DMS114 treated with DMSO at 0.1 percent for 48 hours (cell line): ENCODE results near the gene CDK14.
"Not testable (repeated sequence)": the region's sequence is repeated elsewhere in the genome, so short reads cannot be mapped to it uniquely, and the experiment has no call there.

ENCODE experiments used
- DNase-seq: peaks from one replicate; lab custom pipeline; 2025; ENCODE audit not compliant: unreplicated experiment; lab: John Stamatoyannopoulos, UW

CDK14 gene

DNA sequence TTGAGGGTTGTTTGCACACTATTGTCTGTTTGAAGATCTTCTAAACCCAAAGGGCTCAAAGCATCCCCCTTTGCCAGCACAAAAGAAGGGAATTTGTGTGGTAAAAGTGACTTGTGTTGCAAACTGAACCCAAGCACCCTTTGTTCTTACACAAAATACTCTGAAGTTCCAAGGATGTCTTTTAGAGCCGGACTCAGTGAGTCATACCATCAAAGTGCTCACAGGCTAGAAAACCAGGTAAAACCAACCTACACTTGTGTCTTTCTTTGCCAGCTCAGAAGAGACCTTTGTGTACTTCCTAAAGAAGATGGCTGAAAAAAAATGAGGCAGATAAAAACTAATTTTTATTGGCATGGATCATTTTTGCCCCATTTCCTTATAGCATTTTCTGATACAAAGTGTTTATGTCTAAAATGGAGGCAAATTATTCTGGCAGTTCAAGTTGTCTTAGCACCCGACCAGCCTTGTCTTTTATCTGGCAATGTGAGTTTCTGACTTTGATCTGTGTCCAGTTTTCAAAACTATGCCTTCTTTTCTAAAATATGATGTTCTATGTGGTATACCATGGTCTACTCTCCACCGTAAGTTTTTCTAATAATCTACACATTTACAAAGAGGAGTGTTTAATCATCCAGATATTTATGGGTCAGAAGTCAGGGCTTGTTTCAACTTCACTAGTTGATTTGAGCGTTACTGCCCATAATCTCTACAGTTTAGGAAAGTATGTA lies 539.7 kb downstream of the CDK14 start:
- DNase-seq: no peak

DNA sequence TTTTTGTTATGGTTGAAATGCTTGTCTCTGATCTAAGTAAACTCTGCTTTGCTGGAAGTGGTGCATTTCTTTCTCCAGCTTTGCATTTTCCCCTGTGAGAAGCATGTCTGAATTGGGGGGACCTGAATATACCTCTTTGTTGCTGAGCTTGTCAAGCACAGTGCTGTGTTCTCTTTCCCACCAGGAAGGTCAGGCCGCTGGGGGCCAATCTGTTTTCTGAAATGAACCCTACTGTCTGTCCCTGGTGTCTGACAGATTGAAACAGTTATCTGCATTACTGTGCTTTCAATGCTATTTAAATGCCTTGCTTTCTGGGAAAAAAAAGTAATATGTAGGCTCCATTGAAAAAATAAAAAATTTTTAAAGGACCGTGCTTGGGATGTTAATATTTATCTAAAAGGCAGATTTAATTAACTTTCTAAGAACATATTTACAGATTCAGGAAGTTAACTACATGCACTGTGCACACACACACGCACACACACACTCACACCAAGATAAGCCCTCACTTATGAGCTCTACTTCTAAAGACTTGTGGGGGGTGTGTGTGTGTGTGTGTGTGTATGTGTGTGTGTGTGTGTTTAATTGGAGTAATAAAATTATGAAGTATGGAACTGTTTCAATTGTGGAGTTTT lies 541.1 kb downstream of the CDK14 start:
- DNase-seq: no peak

DNA sequence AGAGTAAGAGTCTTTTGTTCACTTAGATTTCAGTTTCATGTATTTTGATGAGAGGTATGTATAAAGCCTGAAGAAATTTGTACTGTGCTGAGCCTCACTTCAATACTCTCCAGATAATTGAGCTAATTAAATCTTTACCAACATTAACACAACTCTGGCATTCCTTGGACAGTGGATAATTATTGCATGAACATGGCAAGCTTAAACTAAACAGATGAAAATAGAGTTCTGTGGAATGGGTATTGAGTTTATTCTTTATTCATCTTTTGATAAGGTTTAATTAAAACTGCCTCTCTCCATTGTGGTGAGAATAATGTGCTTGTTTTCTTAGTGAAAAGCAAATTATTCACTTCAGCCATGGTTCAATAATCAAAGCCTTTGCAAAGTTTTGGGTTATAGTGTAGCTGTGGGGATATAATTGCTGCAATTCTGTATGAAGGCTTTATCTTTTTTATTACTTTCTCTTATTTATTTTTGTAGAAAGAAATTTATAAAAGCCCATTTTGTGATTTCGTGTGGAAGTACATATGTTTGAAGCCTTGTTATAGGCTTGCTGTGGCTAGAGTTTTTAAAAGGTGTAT lies 541.8 kb downstream of the CDK14 start:
- no peak for DNase-seq

DNA sequence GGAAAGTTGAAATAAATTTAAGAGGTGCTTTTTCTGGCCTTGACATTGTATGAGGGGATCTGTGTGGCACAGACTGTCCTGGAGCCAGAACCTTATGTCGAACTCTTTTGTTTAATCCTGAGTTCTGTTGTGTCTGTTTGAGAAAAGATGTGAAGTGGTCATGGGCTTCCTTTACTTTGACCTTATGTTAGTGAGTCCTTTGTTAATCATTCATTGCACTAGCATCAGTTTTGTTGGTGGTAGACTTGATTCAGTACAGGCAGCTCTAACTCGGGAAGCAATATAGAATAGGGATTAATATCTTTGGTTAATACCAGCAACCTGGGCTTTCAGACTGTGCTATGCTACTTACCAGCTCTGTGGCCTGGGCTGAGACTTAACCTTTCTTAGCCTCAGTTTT lies 544.2 kb downstream of the CDK14 start:
- no peak for DNase-seq

DNA sequence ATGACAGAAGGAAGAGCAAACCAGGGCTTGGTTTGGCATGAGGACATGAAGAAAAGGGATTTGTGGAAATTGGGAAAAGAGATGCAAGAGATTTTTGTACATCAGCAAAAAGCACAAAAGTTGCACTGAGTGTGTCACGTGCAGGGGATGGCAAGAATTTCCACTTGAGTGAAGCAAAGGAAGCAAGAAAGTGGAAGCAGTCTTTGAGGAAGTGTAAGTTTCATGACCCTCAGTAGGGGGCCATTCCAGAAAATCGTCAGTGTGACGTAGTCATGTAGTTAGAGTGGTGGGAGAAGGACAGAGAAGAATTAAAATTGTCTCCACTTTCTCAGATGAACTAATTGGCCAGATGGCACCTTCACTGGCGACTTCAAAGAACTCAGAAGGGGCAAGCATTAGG lies 544.9 kb downstream of the CDK14 start:
- no peak for DNase-seq

DNA sequence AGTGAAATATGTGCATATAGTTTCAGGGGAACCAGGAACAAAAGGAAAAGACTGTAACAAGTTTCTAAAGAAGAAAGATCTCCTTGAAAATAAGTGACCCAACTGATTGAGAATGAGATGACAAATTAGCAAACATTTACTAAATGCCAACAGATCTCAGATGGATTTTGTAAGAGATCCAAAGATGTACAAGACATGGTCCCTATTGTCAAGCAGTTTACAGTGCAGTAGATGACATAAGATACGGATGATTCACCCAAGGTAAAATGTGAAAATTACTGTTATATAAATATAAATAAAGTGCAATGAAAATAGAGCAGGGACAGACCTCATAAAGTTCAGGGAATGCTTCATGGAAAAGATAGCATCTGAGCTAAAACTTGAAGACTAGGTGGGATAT lies 546.6 kb downstream of the CDK14 start:
- DNase-seq: no peak

DNA sequence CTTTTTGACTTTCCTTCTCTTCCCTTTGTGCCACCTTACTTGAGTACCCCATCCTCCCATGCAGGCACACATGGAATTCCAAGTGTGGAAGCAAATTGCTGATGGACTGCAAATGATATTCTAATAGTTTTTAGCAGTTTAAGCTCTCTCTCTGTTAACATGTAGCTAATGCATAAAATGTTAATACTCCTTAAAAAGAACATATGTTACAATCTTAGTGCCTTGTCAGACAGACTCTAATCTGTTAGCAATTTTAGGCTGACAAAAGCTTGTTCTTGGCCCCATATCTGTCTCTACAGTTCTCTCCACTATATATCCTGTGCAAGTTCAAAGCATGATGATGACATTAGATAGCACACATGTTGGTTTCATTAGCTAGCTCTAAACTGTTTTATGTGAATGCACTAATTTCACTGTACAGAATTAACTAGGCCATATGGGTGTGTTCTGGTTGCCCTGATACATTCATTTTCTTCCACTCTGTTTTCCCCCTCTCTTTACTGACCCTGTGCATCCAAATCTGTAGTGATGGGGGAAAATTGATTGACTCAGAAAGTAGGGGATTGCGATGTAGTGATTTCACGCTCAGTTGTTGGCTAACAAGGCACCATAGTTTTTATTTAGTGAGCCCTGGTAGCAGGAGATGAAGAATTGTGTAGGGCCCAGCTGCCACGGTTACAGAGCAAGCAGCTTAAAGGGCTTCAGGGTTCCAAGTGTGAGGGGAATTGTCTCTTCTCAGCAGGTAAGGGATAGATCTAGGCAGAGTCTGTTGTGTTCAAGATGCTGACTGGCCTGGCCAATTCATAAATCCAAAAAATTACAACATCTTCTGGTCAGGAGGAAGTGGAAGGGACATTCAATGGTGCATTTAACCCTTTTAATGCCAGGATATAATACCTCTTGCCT lies 553.5 kb downstream of the CDK14 start:
- DNase-seq: no peak

DNA sequence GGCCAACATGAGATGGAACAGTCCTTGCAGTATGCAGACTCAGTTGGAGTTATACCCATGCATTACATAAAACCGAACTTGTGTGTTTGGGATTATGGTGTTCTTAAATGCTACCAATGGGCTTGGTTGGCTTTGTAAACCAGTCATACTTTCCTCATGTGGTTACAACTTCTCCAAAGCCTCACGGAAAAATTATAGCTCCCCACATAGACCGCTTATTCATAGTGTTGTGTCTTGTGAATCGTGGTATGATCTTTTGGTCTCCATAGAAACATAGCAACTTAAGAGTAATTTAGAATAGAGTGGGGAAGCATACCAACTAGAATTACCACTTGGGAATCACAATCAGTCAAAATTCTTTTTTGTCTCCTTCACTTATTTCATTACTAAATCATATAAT lies 555.8 kb downstream of the CDK14 start:
- no peak for DNase-seq

DNA sequence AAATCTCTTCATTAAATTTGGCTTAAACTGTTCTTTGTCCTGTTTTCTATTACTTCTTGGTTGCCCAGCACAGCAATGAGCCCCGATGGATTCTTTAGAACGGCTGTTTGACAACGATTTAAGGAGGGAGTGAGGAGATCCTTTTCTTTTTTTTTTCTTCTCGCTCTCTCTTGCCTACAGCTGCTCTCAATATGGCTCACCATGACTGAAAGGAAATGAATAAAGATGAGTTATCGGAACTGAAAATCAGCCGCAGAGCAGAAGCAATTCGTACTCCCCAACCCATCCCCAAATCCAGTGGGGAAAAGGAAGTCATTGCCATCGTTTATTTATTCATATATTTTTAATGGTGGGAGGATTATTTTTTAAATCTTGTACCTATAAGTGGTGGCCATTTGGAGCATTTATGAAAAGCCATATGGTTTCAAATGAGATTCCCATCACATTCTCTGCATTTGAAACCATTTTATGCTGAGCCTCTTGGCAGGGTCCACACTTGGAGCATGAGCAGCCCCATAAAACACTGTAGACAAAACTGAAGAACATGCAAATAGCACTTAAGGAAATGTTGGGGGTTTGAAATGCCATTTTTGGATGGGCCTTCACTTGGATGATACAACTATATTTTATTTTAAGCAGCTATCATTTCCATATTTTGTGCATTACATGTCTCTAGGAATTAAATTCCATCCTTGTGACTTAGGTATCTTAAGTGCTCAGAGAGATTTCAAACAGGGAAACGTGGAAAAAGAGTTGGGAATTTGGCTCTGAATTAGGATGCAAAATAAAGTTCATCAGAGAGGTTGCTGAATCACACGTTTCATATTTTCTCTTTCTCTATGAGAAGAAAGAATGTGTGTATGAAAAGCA lies 560.4 kb downstream of the CDK14 start:
- DNase-seq: no peak

DNA sequence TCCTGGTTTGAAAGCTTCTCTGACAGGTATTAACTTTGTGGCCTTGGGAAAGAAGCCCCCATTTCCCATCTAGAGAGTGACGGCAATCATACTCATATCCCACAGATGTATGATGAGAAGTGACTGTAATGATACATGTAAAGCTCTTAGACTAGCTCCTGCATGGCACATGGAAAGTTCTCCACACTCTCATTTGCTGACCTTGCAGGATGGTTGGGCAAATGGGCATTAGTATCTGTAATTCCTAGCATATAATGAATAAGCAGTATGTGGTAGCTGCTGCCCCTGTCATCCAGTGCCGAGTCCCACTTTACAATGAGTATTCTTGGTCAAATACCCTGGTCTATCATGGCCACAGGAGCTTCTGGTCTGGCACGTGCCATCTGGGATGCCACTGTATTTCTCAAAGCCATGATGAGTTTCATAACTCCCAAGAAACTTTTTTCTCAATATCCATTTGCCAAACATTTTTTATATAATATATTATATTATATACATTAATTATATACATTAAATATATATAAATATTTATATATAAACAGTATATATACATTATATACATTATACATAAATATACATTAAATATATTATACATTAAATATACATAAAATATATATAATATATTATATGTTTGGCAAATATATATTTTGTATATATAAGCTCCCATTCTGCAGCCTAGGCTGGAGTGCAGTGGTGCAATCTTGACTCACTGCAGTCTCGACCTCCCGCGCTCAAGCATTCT lies 561.6 kb downstream of the CDK14 start:
- no peak for DNase-seq

DNA sequence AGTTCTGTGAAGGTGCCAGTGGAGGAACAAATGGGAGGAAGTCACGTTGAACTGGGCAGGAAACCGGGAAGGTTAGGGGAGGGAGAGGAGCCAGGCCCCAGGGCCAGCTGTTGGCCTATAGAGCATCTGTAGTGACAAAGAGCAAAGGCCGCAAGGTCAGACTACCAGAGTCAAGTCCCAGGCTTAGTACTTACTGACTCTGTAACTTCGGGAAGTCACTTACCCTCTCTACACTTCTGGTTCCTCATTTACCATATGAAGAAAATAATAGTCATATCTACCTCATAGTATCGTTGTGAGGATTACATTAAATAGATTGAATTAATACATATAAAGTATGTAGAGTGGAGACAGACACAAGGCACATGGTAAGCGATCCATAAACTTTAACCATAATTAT lies 566.3 kb downstream of the CDK14 start:
- no peak for DNase-seq

DNA sequence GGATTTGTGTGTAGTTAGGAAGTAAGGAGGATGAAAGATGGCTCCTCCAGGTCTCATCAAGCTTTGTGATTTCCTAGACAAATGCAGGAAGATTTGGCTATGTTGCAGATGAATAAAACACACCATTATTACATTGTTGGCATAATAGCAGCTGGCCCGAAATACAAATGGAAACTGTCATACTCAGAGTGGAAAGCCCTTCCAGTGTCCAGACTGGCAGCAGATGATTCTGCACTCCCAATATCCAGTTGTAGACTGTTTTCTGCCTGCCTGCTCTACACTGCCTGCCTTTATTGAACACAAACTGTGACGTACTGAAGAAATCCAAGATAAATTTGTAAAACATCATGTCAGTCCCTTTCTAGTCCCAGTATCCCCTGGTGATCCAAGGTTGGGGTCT lies 568.4 kb downstream of the CDK14 start:
- DNase-seq: no peak

DNA sequence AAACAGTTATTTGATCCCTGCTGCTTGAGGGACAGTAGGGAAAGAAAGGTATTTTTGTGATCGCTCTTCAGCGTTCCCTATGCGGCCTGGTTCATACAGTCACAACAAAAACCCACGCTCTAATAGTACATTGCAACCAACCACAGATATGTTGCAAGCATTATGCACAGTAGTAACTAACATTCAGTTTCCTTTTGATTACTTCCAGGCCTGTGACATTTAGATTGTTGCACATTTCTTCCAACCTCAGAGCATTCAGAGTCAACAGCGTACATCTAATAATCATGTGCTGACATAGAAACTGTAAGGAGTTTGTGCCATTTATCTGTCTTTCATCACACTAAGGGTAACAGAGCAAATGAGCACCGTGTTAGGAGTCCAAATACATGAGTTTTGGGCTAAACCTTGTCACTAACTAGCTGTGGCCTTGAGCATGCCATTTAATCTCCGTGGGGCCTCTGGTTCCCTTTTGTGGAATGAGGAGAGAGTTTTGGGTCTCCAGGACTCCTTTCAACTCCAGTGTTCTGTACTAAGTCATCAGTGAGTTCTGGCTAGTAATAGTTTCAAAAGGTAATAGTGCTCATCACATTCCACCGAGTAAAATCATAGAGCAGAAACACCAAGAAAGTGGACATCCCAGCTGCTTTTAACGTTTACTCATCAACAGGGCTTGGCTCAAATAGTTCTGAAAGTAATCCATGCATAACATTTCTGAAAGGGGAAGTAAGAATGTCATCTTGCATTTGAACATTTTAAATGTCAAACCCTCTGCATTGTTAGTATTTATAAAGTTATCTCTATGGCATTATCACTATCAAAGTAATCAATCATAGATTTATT lies 569.1 kb downstream of the CDK14 start:
- DNase-seq: no peak

DNA sequence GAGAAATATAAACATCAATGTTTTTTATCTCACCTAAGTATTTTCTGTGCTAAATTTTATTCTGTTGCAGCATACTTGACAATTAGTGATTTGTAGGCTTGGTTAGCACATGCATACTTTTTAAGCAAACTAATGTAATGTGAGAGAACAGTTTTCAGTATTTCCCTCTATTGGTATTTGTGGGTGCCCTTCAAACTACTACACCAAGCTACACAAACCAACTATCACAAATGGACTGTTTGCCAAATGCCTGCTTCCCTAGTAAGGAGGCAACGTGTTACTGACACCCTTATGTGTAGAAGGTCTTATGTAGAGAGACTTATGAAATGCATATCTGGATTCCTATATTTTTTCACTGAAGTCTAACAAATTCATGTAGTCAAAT lies 569.7 kb downstream of the CDK14 start:
- no peak for DNase-seq

DNA sequence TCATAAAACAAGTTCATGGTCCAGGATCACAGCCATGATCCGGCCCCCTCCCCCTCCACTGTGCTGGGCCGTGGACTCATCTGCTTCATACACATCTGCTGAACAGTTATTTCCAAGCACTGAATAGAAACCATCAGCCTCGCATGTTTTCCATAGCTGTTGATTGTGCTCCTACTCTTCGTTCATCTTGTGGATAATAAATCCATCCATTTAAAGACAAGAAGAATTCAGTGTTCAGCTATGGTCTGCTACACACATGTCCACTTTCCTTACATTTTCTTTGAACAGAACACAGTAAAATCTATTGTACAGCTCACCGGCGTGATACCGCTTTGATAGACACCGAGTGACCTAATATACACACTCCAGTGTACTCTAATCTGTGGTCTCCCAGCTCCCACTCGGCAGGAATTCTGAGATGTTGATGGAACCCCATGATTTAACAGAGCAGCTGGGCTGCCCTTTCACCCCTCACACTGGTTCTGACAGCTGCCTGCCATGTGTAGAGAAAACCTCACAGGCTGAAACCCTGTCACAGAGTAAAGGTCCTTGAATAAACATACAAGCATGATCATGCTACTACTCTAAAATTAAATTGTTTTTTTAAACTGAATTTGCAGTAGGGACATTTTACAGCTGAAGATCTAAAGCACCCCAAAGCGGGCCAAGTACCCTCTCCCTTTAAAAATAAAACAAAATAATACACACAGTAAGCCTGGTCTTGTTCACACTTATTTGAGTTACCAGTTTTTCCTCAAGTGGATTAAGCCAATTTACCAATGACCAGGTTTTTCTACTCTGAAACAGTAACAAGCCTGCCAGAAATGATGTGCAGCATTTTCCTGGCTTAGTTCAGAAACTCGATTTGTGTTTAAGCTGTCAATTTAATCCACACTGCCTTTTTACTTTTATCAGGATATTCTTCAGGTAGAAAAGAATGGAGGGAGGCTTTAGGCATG lies 573.0 kb downstream of the CDK14 start:
- DNase-seq: no peak

DNA sequence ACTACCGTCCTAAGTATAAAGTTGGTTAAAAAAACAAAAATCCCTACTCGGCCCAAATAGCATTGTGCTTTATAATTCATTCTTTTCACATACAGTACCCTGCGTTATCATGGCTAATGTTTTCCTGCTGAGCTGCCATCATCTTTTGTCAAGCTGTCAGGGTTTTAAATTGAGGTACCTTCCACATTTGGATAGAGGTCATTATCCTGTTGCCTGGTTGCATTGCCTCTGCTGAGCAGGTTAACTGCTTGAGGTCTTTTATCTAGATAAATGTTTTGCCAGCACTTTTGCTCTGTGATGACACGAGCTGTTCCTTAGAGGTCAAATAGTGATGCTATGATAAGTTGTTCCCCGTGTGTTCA lies 573.7 kb downstream of the CDK14 start:
- DNase-seq: no peak

DNA sequence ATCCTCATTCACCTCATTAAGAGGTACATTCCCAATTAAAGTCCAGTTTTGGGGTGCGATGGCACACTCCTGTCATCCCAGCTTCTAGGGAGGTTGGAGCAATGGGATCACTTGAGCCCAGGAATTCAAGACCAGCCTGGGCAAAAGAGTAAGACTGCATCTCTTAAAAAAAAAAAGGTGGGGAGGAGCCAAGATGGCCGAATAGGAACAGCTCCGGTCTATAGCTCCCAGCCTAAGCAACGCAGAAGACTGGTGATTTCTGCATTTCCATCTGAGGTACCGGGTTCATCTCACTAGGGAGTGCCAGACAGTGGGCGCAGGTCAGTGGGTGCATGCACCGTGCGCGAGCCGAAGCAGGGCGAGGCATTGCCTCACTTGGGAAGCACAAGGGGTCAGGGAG lies 577.1 kb downstream of the CDK14 start:
- DNase-seq: not testable (repeated sequence)

DNA sequence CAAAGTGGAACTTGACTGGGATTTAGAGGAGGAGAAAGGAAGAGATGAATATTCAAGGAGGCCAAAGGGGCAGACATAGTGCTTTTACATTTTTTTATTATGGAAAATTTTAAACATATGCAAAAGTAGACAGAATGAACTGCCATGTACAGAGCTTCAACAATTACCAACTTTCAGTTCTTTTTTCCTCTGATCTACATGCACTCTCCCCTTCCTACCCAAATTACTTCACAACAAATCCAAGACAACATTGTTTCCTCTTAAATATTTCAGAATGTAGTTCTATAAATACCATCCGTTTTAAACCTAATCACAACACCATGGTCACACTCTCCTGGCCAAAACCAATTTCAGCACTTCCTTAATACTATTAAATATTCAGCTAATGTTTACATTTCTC lies 584.6 kb downstream of the CDK14 start:
- no peak for DNase-seq
